ENCODE results near the gene COL11A1. TPM values are rescaled to one million over a fixed set of nuclear protein-coding genes. Genes with fewer than 3 reads are reported as not detected.

Gene COL11A1
- total RNA-seq, 4 donors from 2014 or later = 0.27 to 1.3 (median 0.60) TPM

- H3K27ac ChIP-seq = no peak overlapping the region
- no peaks in the 10 kb centered on the region for H3K36me3 ChIP-seq
- TF ChIP-seq, protein P1, sequence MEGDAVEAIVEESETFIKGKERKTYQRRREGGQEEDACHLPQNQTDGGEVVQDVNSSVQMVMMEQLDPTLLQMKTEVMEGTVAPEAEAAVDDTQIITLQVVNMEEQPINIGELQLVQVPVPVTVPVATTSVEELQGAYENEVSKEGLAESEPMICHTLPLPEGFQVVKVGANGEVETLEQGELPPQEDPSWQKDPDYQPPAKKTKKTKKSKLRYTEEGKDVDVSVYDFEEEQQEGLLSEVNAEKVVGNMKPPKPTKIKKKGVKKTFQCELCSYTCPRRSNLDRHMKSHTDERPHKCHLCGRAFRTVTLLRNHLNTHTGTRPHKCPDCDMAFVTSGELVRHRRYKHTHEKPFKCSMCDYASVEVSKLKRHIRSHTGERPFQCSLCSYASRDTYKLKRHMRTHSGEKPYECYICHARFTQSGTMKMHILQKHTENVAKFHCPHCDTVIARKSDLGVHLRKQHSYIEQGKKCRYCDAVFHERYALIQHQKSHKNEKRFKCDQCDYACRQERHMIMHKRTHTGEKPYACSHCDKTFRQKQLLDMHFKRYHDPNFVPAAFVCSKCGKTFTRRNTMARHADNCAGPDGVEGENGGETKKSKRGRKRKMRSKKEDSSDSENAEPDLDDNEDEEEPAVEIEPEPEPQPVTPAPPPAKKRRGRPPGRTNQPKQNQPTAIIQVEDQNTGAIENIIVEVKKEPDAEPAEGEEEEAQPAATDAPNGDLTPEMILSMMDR (IDR thresholded peaks at IDR 0.05) = no peak
- no peak for TF ChIP-seq POLR2A (IDR thresholded peaks at IDR 0.05)
- WGBS, 2 donors = 91 to 92% methylated on average over 2 of the region's 2 CpGs
- no peaks in the 10 kb centered on the region for H3K27me3 ChIP-seq
- no peak overlapping the region for H3K4me3 ChIP-seq (replicated peaks in 1 of 3)
- DNase-seq = no peak
- H3K4me1 ChIP-seq = no peaks in the 10 kb centered on the region
- H3K9me3 ChIP-seq = no peaks in the 10 kb centered on the region
- intact Hi-C loops (cut with DNase I) = no loop called here
Measured at GRCh38 chr1:103122983-103123720, 14.8 kb upstream of the COL11A1 start.

- intact Hi-C loops (cut with DNase I) = no loop called here
- H3K4me3 ChIP-seq (replicated peaks in 1 of 3) = no peak overlapping the region
- no peaks in the 10 kb centered on the region for H3K9me3 ChIP-seq
- DNase-seq = no peak
- H3K36me3 ChIP-seq = no peaks in the 10 kb centered on the region
- no peaks in the 10 kb centered on the region for H3K4me1 ChIP-seq
- no peaks in the 10 kb centered on the region for H3K27me3 ChIP-seq
- WGBS, 2 donors = 73% methylated on average over 2 of the region's 2 CpGs
- TF ChIP-seq, protein P1 (IDR thresholded peaks at IDR 0.05) = no peak
- TF ChIP-seq POLR2A (IDR thresholded peaks at IDR 0.05) = no peak
- H3K27ac ChIP-seq = no peak overlapping the region
Measured at GRCh38 chr1:103120981-103121380, 12.7 kb upstream of the COL11A1 start.

DNA sequence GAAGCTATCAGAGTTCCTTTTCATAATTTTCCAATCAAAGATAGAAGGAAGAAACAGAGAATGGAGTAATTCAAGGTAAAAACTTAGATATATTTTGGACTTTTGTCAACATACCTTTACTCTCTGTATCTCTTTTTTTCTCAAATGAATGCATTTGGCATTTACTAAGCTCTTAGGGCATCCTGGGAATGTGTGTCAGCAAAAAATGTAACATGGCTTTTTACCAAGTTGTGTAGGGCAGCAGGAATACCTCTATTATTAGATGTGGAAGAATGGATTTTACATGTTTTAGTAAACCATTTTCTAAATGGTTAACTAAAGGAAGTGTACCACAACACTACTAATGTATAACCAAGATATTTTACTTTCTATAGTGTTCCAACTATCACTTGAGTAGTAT, 4.2 kb upstream of the COL11A1 start:
- Histone ChIP-seq H3K4me1 (peaks cover 4 to 7% of the 10 kb centered on the region in 2 donors), H3K9me3 (no peaks in the 10 kb centered on the region), H3K36me3 (no peaks in the 10 kb centered on the region), H3K27me3 (no peaks in the 10 kb centered on the region), H3K4me3 (replicated peaks in 1 of 3) (no peak overlapping the region), H3K27ac (no peak overlapping the region)
- intact Hi-C loops (cut with DNase I) = no loop called here
- TF ChIP-seq, protein P1 (IDR thresholded peaks at IDR 0.05) = no peak
- no peak for TF ChIP-seq POLR2A (IDR thresholded peaks at IDR 0.05)
- DNase-seq = no peak

DNA sequence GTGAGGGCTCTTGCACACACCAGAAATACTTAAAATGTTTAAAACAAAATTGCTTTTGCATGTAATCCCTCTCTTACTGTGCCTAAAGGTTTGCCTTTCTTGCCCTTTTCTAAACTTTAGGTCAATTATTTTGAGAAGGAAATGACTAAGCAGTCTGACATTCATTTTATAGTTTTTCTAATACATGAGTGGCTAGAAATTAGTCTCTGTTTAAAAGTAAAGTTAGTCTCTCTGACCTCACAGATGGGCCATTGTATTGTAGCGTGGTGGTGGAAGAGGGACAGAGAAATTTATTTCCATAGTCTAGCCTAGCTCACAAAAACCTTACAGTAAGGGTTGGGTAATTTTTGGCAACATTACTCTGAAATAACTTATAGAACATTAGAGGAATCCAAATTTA, 3.6 kb upstream of the COL11A1 start:
- Histone ChIP-seq H3K36me3 (no peaks in the 10 kb centered on the region), H3K27ac (no peak overlapping the region), H3K9me3 (no peaks in the 10 kb centered on the region), H3K4me1 (peaks cover 4 to 11% of the 10 kb centered on the region in 2 donors), H3K4me3 (replicated peaks in 1 of 3) (no peak overlapping the region), H3K27me3 (no peaks in the 10 kb centered on the region)
- TF ChIP-seq POLR2A (IDR thresholded peaks at IDR 0.05) = no peak
- TF ChIP-seq, protein P1 (IDR thresholded peaks at IDR 0.05) = no peak
- DNase-seq = no peak
- intact Hi-C loops (cut with DNase I) = no loop called here
- WGBS, 2 donors = 80 to 92% methylated on average over 1 of the region's 1 CpG

- no peaks in the 10 kb centered on the region for H3K27me3 ChIP-seq
- no peak for DNase-seq
- no peaks in the 10 kb centered on the region for H3K36me3 ChIP-seq
- intact Hi-C loops (cut with DNase I) = no loop called here
- no peak overlapping the region for H3K4me3 ChIP-seq (replicated peaks in 1 of 3)
- WGBS, 2 donors = 0% methylated on average over 1 of the region's 1 CpG
- TF ChIP-seq POLR2A (IDR thresholded peaks at IDR 0.05) = no peak
- TF ChIP-seq, protein P1 (IDR thresholded peaks at IDR 0.05) = no peak
- H3K4me1 ChIP-seq = peaks cover 4 to 11% of the 10 kb centered on the region in 2 donors
- no peak overlapping the region for H3K27ac ChIP-seq
- H3K9me3 ChIP-seq = no peaks in the 10 kb centered on the region
Measured at GRCh38 chr1:103110701-103111100, 2.4 kb upstream of the COL11A1 start.
